ENCODE data around the gene ZMYND19.

GRCh38 chr9:137535120-137535428 lies 55.2 kb downstream of the ZMYND19 start:
- TF ChIP-seq CTCF (IDR thresholded peaks at IDR 0.05; ENCODE audit: extremely low read depth in 1 of 2, insufficient read depth in 1 of 2, low read depth in 1 of 2, low read length in 2 of 2) (no peak), POLR2AphosphoS5 (IDR thresholded peaks at IDR 0.05; ENCODE audit: insufficient read depth, low read depth, low read length) (no peak), JUN (IDR thresholded peaks at IDR 0.05; ENCODE audit: borderline replicate concordance, insufficient read depth, insufficient read length, low read depth) (no peak), EZH2 (IDR thresholded peaks at IDR 0.05; ENCODE audit: borderline replicate concordance, low read depth, low read length, severe bottlenecking) (no peak), POLR2A (IDR thresholded peaks at IDR 0.05; ENCODE audit: low read depth, low read length) (no peak), MYC (IDR thresholded peaks at IDR 0.05; ENCODE audit: low read depth, low read length) (no peak), GATA2 (IDR thresholded peaks at IDR 0.05; ENCODE audit: insufficient read depth, insufficient read length, low read depth, low read length) (no peak), FOS (IDR thresholded peaks at IDR 0.05; ENCODE audit: borderline replicate concordance, insufficient read depth, low read length) (no peak)
- TF ChIP-seq, protein P1, sequence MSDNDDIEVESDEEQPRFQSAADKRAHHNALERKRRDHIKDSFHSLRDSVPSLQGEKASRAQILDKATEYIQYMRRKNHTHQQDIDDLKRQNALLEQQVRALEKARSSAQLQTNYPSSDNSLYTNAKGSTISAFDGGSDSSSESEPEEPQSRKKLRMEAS (IDR thresholded peaks at IDR 0.05; ENCODE audit: insufficient read depth, insufficient read length) = no peak
